GM18873 (cell line): Measurements from ENCODE around the gene GHDC.
"Not testable (repeated sequence)": the region's sequence is repeated elsewhere in the genome, so short reads cannot be mapped to it uniquely, and the experiment has no call there.

ENCODE experiments used
- ATAC-seq: cut with Tn5 transposase; IDR thresholded peaks from one replicate; pipeline ENCODE4 v1.9.1; 2021; ENCODE audit warnings: mild to moderate bottlenecking, moderate library complexity, moderate number of reproducible peaks; ENCODE audit not compliant: unreplicated experiment, low FRiP score

Gene GHDC, protein sequence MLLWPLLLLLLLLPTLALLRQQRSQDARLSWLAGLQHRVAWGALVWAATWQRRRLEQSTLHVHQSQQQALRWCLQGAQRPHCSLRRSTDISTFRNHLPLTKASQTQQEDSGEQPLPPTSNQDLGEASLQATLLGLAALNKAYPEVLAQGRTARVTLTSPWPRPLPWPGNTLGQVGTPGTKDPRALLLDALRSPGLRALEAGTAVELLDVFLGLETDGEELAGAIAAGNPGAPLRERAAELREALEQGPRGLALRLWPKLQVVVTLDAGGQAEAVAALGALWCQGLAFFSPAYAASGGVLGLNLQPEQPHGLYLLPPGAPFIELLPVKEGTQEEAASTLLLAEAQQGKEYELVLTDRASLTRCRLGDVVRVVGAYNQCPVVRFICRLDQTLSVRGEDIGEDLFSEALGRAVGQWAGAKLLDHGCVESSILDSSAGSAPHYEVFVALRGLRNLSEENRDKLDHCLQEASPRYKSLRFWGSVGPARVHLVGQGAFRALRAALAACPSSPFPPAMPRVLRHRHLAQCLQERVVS

DNA sequence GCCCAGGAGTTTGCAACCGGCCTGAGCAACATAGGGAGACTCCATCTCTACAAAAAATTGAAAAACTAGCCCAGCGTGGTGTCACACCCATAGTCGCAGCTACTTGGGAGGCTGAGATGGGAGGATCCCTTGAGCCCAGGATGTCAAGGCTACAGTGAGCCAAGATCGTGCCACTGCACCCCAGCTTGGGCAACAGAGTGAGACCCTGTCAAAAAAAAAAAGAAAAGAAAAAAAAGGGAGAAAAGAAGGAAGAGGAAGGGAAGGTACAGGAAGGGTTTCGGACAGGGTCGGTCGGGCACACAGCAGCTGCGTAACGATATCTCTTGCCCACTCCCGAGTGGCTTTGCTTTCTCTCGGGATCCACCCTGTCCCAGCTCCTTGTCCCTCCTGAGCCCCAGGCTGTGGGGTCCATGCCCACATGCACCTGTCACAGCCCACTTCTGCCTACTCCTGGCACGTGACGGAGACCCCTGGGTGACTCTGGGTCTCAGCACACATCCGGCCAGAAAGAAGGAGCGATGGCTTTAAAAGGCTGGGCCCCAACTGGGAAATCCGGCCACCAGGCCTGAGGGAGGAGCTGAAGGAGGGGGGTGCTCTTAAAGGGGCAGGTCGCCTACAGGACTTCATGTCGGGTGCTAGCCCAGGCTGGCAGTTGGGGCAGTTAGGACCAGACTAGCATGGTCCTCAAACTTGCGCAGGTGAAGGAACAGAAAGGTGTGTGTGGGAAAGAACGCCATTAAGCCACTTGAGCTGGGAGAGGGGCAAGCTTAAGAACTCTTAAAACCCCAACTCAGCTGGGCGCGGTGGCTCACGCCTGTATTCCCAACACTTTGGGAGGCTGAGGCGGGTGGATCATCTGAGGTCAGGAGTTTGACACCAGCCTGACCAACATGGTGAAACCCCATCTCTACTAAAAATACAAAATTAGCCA is at the start of gene GHDC:
GHDC (minus strand) TSS at position 526 of the 931 bp plus-strand sequence. CDS start 913 bp downstream, outside the sequence.
- peak; percentile 85 for ATAC-seq

DNA sequence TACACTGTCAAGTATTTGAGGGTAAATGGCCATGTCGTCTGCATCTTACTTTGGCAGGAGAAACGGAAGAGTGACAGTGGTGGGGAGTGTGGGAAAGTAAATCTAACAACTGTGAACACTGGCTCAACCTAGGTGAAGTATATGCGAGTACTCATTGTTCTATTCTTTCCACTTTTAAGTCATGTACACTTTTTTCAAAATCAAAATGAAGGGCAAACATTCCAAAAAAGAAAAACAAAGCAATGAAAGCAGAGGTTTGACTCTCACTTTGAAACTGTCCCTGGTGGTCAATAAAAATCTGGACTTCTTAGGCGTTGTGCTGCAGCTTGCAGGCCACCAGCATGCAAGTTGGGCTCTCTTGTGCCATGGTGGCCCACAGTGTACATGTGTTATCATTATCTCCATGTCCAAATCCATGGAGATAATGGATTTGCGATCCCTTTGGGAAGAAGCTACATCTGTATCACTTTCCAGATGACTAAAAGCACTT is 49.2 kb upstream of the GHDC start:
- ATAC-seq = no peak

DNA sequence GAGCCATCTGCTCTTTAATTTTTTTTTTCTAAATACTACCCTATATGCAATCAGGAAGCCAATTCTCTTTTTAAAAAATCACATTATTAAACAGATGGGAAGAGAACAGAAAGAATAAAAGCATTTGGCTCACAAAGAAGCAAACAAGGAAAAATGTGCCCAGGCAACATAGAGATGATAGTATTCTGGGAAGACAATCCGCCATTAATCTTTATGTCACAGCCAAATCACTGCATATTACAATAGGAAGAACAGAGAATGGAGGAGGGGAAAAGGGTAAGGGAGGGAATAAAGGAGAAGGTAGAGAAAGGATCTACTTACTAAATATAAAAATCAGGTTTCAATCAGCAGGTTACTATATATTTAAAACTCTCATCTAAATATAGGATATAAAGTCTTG is 47.6 kb upstream of the GHDC start:
- no peak for ATAC-seq

DNA sequence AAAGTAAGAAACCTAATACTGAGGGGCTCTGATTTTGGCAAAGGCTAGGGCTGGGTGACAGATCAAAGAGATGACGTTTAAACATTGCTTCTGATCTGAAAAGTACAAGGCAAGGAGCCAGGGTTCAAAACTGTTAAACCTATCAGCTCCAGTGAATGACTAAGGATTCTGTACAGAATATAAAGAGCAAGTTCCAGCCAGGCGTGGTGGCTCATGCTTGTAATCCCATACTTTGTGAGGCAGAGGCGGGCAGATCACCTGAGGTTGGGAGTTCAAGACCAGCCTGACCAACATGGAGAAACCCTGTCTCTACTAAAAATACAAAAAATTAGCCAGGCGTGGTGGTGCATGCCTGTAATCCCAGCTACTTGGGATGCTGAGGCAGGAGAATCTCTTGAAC is 46.6 kb upstream of the GHDC start:
- not testable (repeated sequence) for ATAC-seq

DNA sequence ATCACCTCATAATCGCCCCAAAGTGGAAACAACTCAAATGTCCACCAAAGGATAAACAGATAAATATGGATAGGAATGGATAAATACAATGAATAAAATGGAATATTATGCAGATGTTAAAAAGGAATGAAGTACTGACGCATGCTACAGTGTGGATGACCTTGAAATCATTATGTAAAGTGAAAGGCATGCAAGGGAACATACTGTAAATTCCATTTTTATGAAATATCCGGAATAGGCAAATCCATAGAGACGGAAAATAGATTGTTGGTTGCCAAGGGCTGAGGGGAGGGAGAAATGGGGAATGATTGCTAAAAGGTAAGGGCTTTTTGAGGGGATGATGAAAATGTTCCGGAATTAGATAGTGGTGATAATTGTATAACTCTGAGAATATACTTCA is 45.9 kb upstream of the GHDC start:
- no peak for ATAC-seq

DNA sequence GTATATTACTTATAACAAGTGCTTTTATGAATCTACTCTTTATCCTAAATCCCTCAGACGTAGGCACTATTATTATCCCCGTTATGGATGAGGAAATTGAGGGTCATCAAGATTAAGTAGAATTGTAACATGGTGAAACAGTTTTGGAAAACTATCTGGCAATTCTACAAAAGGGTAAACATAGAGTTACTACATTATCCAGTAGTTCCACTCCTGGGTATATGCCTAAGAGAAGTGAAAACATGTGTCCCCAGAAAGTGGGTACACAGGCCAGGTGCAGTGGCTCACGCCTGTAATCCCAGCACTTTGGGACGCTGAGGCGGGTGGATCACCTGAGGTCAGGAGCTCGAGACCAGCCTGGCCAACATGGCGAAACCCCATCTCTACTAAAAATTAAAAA is 45.3 kb upstream of the GHDC start:
- not testable (repeated sequence) for ATAC-seq

DNA sequence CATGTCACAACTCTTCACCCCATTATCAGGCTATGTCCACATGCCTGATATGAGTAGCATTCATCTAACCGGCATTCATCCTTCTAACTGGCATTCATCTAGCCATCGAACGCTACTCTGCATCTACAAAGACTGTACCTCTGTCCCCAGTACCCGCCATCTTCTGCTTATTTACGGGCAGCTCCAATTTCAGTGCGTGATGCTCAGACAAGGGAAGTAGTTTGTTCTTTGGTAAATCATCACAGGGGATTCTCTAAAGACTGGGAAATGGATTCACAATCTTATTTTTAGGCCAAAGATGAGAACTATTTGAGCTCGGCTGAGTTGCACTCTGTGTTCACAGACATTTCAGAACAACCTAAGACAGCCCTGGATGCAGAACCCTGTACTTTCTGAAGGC is 42.5 kb upstream of the GHDC start:
- no peak for ATAC-seq

DNA sequence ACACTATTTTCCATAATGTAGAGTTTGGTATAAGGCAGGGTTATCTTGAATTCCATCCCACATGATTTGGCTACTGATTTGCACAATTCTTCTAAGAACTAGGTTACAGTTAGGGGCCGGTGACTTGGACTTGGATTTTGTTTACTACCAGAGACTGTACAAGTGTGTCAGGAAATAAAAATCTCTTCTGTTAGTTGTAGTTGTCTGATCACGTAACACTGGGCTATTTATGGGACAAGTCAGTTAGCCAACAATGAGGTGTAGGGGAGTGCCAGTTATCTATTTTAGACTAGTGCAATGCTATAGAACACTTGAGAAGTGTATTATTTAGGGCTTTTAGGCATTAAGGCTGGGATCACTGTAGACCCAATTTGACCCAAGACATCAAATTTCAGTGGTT is 39.7 kb upstream of the GHDC start:
- ATAC-seq = no peak

DNA sequence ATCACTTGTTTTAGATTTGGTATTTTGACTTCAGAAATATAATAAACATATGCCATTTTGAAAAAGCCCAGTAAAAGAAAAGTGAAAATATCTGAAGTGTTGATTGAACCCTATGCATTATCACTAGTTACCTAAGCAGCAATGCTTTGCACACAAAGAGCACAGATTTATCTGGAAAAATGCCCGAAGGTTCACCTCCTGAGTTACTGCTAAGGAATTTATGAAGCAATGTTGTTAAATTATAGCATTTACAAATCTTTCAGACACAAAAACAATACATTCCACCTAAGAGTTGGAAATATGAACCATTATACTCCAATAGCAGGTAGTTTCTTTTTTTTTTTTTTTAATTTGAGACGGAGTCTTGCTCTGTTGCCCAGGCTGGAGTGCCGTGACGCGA is 38.9 kb upstream of the GHDC start:
- no peak for ATAC-seq

DNA sequence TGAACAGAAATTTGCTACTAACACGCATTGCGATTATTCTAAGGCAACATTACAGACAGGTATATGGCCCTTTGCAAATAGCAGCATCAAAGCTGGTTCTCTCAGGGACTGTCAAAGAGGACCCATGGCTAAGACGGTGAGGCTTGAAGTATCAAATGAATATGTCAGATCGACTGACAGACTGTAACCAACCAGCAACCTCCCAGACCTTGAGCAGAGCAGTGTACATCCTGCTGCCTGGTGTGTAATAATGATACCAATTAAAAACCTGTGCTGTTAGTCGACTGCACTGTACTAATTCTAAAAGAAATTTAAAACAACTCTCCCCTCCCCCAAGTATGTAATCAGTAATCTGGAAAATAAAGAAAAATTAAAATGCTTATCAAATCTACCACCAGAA is 35.9 kb upstream of the GHDC start:
- ATAC-seq = no peak

DNA sequence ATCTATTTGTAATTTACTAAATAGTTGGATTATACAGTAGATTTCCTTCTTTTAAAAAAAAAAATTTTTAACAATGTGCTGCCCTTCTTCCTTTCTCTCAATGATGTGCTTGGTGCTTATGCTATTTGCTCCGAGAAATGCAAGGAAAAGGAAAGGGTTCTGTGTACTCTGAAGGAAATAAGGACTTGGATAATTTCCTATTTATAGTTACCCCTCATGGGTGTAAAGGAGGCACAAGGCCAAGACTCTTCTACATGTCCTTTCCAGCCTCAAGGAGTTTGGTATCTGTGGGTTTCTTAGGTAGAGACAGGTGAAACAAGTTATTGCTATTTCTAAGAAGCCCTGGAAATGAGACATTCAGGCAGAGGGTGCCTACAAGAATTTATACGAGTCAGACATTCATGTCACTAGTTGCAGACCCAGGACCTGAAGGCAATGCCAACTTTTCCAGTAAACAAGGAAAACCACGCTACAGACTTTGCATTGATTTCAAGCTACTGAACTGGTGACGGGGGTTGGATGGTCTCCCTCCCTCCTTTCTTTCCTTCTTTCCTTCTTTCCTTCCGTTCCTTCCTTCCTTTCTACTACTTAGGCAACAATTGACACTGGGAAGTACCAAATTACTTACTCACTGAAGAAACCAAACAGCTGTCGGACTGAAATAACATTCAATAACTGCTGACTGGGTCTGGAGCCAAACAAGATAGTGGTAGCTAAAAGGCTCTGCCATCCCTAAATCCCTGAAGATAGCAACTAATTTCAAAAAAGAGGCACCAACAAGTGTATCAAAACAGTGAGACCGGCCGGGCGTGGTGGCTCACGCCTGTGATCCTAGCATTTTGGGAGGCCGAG is 33.8 kb upstream of the GHDC start:
- ATAC-seq = no peak

DNA sequence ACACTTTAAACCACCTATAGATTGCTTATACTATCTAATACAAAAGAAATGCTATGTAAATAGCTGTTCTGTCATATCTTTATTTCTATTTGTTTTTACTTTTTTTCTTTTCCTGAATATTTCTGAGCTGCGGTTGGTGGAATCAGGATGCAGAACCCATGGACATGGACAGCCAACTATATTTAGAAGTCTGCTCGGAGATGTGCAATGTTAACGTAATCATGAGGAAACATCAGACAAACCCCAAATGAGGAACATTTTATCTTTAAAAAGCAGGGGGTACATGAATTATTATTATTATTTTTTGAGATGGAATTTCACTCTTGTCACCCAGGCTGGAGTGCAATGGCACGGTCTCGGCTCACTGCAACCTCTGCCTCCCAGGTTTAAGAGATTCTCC is 31.4 kb upstream of the GHDC start:
- no peak for ATAC-seq

DNA sequence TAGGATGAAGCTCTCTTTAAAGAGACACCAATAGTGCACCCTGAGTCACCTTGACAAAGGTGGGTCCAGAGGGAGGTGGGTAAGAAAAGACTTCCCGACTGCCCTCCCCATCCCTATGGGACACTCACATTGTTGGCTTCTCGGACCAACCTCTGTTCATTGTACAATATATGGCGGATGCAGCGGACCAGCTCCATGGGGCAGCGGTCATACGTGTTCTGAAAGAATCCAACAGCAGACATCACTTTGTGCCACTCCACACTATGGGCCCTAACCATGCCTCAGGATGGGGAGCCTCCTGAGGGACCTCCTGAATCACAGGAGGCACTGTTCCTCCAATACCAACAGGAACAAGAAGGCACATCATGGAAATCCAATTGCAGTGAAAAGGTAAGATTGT is 30.4 kb upstream of the GHDC start:
- no peak for ATAC-seq

DNA sequence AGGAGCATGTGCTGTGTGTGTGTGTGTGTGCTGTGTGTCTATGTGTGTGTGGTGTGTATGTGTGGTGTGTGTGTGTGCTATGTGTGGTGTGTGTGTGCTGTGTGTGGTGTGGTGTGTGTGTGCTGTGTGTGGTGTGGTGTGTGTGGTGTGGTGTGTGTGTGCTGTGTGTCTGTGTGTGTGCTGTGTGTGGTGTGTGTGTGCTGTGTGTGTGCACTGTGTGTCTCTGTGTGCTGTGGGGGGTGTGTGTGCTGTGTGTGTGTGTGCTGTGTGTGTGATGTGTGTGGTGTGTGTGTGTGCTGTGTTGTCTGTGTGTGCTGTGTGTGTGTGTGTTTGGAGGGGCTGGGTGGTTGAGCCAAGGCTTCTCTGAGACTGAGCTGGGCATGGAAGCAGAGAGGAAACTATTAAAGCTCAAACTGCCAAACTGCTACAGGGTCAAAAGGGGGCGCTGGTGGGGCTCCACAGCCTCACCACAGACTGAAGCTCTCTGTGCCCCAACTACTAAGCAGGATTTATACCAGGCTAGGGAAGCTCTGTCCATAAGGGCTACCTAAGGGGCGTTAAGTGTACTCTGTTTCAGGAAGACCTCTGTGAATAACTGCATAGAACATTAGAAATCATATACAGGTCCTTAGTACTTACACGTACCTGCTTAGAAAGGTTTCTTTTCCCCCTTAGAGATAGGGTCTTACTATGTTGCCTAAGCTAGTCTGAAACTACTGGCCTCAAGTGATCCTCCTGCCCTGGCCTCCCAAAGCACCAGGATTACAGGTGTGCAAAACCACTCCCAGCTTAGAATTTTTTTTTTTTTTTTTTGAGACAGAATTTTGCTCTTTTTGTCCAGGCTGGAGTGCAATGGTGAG is 27.8 kb upstream of the GHDC start:
- ATAC-seq = no peak

DNA sequence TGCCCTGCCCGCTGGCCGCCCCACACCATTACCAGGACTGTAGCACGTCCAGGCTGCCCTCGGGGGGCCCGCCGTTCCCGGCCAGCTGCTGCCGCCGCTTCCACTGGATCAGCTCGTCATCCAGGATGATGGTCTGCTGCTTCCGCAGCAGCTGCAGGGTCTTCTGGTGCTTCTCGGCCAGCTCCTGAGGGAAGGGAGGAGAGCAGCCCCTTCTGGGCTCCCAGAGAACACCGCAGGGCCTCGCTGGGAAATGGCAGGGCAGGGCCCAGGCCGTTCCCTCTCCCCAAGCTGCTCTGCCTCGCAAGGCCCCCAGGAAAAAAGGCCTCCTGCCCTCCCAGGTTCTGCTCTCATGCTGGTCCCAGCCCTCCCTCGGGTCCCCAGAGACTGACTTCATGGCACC is 25.0 kb upstream of the GHDC start:
- ATAC-seq = not testable (repeated sequence)

DNA sequence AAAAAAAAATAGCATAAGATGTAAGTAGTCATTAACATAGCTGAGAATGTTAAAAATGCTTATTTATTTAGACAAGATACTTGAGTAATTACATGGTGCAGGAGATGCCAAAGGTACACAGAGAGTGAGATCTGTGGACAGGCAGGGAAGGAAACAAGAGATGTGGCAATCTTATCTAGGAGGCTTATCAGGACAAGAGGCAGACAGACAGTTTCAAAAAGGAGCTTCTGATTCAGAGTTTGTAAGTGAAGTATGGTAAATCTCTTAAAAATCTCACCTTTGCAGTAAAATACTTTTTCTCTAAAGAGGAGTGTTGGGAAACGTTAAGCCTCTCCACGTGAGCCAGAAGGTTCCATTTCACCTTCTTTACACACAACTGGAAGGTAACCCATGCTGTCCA is 19.9 kb upstream of the GHDC start:
- no peak for ATAC-seq

DNA sequence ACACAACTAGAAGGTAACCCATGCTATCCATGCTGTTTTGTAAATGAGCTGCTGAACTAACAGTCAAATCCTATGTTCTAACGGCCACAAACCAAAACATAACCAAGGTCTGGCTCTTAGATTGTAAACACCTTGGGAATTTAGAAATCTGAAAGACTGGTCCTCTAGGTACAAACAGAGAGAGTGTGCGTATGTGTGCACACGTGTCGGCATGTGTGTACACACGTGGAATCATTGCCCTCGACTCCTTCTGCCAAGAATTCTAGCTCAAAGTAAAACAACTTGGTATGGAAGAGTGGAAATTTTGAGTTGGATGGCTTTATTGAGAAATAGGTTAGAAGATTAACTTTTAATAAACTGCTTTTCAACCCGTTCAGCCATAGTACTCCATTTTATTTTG is 18.1 kb upstream of the GHDC start:
- ATAC-seq = no peak

DNA sequence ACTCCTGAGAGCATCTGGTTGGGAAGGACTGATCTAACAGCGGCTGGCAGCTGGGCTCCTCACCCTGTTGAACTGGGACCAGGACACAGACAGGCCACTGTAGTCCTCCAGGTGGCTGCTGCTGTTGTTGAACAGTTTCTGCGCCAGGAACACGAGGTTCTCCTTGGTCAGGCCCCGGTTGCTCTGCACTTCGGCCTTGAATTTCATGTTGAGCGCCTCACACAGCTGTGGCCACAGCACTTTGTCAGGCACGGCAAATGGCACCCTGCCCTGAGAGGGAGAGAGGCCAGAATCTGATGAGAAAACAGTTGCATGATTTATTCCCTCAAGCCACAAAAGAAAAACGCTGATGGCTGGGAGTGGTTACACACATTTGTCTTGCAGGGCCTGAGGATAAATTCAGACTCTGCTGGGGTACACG is 17.6 kb upstream of the GHDC start:
- ATAC-seq = not testable (repeated sequence)

DNA sequence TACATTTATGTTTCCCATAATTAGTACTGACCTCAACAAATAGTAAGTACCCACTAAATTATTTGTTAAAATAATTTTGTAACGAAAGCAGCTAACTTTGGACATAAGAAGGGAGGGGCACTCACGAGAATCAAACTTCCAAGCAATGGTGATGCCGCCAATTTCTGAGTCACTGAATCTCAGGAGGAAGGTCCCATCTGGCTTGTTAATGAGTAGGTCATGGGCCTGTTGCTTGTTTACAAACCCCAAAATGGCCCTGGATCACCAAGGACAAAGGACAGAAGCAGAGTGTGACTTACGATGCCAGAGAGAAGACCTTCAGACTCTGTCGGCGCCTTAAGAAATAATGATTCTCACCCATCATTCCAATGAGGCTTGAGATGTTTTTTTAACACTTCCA is 15.8 kb upstream of the GHDC start:
- no peak for ATAC-seq
